ENCODE results near the gene TLE3.

TLE3 gene

DNA sequence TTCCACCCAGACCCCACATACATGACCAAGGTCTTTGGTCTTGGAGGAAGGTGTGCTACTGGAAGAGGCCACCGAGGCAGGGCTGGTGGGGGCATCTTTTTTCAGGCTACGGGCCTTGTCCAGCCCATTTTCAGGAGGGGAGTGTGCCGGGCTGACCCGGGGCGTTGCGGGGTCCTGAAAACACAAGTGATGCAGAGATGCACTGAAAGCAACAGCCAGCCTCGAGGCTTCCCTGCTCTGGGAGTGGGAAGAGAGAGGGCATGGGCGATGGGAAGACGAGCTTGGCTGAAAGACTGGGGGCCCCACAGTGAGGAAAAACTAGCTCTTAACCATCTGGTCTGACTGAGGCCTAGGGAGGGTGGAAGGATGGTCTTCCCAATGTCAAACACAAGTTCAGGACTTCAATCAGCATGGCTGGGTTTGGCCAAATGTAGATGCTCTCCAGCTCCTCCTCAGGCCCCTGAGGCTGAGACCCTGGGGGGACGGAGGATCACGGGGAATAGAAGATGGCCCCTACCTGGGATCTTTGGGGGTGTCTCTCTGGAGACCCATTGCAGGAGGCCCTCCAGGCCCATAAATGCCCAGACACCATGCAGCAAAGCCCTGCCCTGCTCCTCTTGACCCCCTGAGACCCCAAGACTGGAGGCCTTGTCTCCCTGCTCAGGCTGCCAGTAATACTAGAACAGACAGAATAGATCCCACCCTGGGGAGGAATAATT lies 38.9 kb downstream of the TLE3 start:
- H3K9me3 ChIP-seq (ENCODE audit: control insufficient read depth in 1 of 2, low read length in 2 of 2) = no peaks in the 10 kb centered on the region
- H3K4me3 ChIP-seq (ENCODE audit: low read depth in 1 of 2, low read length in 2 of 2) = no peak overlapping the region
- H3K27me3 ChIP-seq (ENCODE audit: low read depth, low read length) = no peaks in the 10 kb centered on the region
- H3K36me3 ChIP-seq (ENCODE audit: control insufficient read depth in 1 of 2, insufficient read depth in 2 of 2, low read length in 2 of 2) = peaks cover 61 to 72% of the 10 kb centered on the region in 2 donors
- H3K4me1 ChIP-seq (ENCODE audit: control insufficient read depth in 1 of 2, insufficient read depth in 2 of 2, low read length in 2 of 2) = peaks cover 8 to 22% of the 10 kb centered on the region in 2 donors
- H3K27ac ChIP-seq (ENCODE audit: low read length) = no peak overlapping the region

DNA sequence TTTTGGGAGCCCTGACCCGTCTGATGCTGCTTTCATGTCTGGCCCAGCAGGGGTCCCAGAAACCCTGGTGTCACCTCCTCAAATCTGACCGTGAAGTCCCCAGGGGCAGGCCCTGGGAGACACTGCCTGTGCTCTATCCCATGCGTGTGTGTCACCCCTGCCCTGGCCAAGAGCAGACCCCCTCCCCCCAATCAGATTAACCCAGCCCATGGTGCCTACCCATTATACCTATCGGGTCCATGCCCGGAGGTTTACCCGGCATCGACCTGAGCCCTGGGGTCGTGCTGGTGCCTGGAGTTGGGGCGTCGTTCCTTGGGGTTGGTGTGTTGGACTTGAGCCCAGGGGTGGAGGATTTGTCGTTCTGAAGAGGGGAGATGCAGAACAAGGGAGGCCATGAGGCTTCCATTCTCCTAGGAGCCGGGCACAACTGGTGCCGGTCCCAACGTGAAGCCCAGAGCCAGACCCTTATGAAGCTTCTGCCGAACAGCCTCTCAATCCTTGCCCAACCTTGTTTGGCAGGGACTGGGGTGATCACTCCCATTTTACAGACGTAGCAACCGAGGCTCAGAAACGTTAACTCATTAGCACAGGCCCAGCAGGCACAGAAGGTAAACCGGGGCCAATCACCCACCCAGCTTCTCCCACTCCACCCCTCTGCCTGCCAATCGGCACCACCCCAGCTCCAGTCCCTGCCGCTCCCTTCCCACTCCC lies 39.6 kb downstream of the TLE3 start:
- no peaks in the 10 kb centered on the region for H3K27me3 ChIP-seq (ENCODE audit: low read depth, low read length)

DNA sequence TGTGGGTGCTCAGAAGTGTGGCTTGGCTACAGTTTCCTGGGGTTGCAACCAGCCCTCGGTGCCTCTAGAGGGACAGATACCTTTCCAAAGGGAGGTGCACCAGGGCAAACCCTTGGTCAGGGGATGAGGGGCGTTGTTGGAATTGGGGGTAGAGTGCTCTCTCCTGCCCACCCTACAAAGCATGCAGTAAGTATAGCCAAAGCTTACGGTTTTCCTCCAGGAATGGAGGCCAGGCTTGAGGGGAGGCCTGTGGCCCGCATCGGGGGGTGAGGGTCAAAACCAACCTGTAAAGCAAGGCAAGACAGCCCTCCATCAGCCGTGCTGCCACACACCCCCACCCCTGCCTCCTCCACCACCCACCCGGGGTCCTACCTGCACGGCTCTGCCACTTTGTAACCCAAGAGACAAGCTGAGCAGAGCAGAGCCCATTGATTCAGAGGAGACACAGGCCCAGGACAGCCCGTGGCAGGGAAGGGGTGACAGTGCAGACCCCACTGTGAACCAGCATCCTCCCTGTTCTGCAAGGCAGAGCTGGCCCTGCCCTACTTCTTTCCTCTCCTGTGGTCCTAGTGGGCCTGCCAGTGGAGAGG lies 41.5 kb downstream of the TLE3 start:
- Histone ChIP-seq H3K27me3 (ENCODE audit: low read depth, low read length) (no peaks in the 10 kb centered on the region), H3K36me3 (ENCODE audit: control insufficient read depth in 1 of 2, insufficient read depth in 2 of 2, low read length in 2 of 2) (peaks cover 69 to 89% of the 10 kb centered on the region in 2 donors), H3K9me3 (ENCODE audit: control insufficient read depth in 1 of 2, low read length in 2 of 2) (no peaks in the 10 kb centered on the region), H3K4me3 (ENCODE audit: low read depth in 1 of 2, low read length in 2 of 2) (no peak overlapping the region), H3K4me1 (ENCODE audit: control insufficient read depth in 1 of 2, insufficient read depth in 2 of 2, low read length in 2 of 2) (peaks cover 0 to 2% of the 10 kb centered on the region in 2 donors), H3K27ac (ENCODE audit: low read length) (no peak overlapping the region)

More for the DNA sequence above, 39.6 kb downstream of the TLE3 start:
- Histone ChIP-seq H3K4me1 (ENCODE audit: control insufficient read depth in 1 of 2, insufficient read depth in 2 of 2, low read length in 2 of 2) (peaks cover 6 to 20% of the 10 kb centered on the region in 2 donors), H3K9me3 (ENCODE audit: control insufficient read depth in 1 of 2, low read length in 2 of 2) (no peaks in the 10 kb centered on the region), H3K36me3 (ENCODE audit: control insufficient read depth in 1 of 2, insufficient read depth in 2 of 2, low read length in 2 of 2) (peaks cover 59 to 79% of the 10 kb centered on the region in 2 donors), H3K27ac (ENCODE audit: low read length) (no peak overlapping the region), H3K4me3 (ENCODE audit: low read depth in 1 of 2, low read length in 2 of 2) (no peak overlapping the region)

DNA sequence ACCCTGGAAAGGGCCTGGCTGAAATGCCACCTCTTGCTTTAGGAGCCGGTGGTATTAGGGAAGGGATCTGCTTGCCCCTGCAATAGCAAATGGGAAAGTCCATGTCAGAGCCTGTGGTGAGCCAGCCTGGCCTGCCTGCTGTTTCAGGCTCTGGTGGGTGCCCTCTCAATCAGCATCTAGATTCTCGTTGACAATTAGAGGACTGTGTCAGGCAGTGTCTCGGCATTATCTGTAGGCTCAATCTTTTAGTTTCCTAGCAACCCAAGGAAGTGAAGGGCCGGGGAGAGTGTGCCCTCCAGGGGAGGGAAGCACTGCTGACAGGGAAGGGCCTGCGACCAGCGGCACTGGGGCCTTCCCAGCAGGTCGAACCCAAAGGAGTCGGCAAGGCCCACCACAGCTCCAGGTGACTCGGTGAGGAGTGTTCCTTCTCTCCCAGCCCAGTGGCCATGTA lies 42.1 kb downstream of the TLE3 start:
- H3K4me1 ChIP-seq (ENCODE audit: control insufficient read depth in 1 of 2, insufficient read depth in 2 of 2, low read length in 2 of 2) = no peaks in the 10 kb centered on the region
- H3K27ac ChIP-seq (ENCODE audit: low read length) = no peak overlapping the region
- no peaks in the 10 kb centered on the region for H3K9me3 ChIP-seq (ENCODE audit: control insufficient read depth in 1 of 2, low read length in 2 of 2)
- no peak overlapping the region for H3K4me3 ChIP-seq (ENCODE audit: low read depth in 1 of 2, low read length in 2 of 2)
- no peaks in the 10 kb centered on the region for H3K27me3 ChIP-seq (ENCODE audit: low read depth, low read length)
- H3K36me3 ChIP-seq (ENCODE audit: control insufficient read depth in 1 of 2, insufficient read depth in 2 of 2, low read length in 2 of 2) = peaks cover 74 to 93% of the 10 kb centered on the region in 2 donors

DNA sequence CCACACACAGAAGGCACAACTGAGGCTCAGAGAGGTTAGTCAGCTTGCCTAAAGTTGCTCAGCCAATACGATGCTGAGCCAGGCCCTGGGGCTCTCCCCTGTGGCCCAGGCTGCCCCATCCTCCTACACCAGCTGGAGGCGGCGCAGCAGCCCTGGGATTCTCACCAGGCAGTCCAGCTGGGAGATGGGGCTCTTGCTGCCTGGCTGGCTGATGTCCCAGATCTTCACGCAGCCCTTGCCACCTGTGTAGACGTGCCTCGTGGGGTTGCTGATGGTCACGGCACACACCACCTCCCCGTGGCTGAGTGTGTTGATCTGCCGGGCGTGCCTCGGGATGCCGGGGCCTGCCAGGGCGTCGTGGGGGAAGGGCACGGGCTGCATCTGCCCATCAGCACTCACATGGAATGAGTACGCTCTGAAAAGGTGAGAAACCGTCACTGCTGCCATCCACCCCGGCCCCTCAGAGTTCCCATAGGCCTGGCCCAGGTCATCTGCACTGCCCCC lies 42.8 kb downstream of the TLE3 start:
- H3K27me3 ChIP-seq (ENCODE audit: low read depth, low read length) = no peaks in the 10 kb centered on the region
- no peaks in the 10 kb centered on the region for H3K9me3 ChIP-seq (ENCODE audit: control insufficient read depth in 1 of 2, low read length in 2 of 2)
- peaks cover 73 to 93% of the 10 kb centered on the region in 2 donors for H3K36me3 ChIP-seq (ENCODE audit: control insufficient read depth in 1 of 2, insufficient read depth in 2 of 2, low read length in 2 of 2)
- no peaks in the 10 kb centered on the region for H3K4me1 ChIP-seq (ENCODE audit: control insufficient read depth in 1 of 2, insufficient read depth in 2 of 2, low read length in 2 of 2)
- H3K4me3 ChIP-seq (ENCODE audit: low read depth in 1 of 2, low read length in 2 of 2) = no peak overlapping the region
- H3K27ac ChIP-seq (ENCODE audit: low read length) = no peak overlapping the region

DNA sequence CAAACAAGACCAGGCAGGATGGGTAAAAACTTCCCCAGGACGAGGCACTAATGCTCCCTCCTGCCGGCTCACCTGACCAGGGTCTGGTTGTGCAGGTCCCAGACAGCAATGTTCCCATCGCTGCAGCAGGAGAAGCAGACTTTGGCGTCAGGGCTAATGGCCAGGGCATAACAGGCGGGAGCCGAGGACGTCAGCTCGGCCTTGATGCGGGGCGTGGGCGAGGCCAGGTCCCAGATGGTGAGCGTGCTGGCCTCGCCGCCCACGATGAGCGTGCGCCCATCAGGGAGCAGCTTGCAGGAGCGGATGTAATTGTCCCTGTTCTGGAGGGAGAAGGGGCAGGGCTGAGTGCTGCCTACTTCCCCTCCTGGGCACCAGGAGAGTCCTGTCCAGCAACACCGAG lies 43.4 kb downstream of the TLE3 start:
- H3K4me3 ChIP-seq (ENCODE audit: low read depth in 1 of 2, low read length in 2 of 2) = no peak overlapping the region
- no peaks in the 10 kb centered on the region for H3K27me3 ChIP-seq (ENCODE audit: low read depth, low read length)
- no peak overlapping the region for H3K27ac ChIP-seq (ENCODE audit: low read length)
- H3K4me1 ChIP-seq (ENCODE audit: control insufficient read depth in 1 of 2, insufficient read depth in 2 of 2, low read length in 2 of 2) = peaks cover 0 to 3% of the 10 kb centered on the region in 2 donors
- no peaks in the 10 kb centered on the region for H3K9me3 ChIP-seq (ENCODE audit: control insufficient read depth in 1 of 2, low read length in 2 of 2)
- H3K36me3 ChIP-seq (ENCODE audit: control insufficient read depth in 1 of 2, insufficient read depth in 2 of 2, low read length in 2 of 2) = peaks cover 71 to 93% of the 10 kb centered on the region in 2 donors

DNA sequence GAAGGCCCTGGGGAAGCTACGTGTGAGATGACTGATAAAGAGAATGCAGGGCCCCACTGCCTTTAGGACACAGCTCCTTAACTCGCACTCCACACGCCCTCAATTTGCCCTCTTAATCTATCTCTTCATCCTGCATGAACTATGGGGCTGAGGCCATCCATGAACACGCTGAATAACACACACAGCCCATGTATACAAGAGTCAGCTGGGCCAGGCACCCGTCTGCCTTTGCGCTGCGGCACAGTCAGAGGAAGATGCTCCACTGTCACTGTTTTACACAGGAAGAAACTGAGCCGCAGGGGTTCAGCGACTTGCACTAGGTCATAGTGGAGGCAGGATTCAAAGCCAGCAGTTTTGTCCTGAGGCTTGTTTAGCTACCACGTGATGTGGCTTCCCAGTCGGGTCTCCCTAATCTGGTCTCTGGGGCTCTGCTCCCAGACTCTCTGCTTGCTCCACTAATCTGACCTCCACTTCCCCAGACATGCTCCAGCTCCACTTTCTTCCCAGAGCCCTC lies 43.9 kb downstream of the TLE3 start:
- no peaks in the 10 kb centered on the region for H3K9me3 ChIP-seq (ENCODE audit: control insufficient read depth in 1 of 2, low read length in 2 of 2)
- H3K36me3 ChIP-seq (ENCODE audit: control insufficient read depth in 1 of 2, insufficient read depth in 2 of 2, low read length in 2 of 2) = peaks cover 65 to 91% of the 10 kb centered on the region in 2 donors

DNA sequence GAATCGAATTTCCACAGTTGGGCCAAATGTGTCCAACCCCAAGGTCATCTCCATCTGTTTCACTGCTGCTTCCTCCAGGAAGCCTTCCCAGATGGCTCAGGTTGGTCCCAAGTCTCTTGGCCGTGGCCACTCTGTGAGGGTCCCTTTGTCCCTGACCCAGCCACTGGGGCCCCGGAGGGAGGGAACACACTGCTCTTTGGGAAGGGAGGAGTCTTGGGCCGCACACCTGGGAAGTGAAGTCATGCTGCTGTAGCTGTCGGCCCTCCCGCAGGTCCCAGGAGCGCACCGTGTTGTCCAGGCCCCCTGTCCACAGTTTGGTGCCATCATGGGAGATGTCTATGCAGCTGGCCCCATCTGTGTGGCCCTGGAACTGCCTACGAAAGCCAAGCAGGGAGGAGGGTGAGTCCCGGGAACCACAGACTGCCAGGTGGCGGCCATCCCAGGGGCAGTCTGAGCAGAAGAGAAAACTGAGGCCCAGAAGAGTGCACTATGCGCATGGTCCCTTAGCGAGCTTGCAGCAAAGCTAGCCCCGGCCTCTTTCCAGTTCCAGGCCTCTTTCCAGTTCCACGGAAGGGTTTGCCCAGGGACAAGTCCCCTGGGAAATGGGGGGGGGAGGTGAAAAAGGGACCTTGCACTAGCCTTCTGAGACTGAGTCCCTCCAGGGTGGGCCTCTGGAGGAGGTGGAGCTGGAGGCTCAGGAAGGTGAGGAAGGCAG lies 44.6 kb downstream of the TLE3 start:
- H3K36me3 ChIP-seq (ENCODE audit: control insufficient read depth in 1 of 2, insufficient read depth in 2 of 2, low read length in 2 of 2) = peaks cover 60 to 85% of the 10 kb centered on the region in 2 donors
- peaks cover 0 to 10% of the 10 kb centered on the region in 2 donors for H3K4me1 ChIP-seq (ENCODE audit: control insufficient read depth in 1 of 2, insufficient read depth in 2 of 2, low read length in 2 of 2)
- H3K27ac ChIP-seq (ENCODE audit: low read length) = no peak overlapping the region
- no peaks in the 10 kb centered on the region for H3K9me3 ChIP-seq (ENCODE audit: control insufficient read depth in 1 of 2, low read length in 2 of 2)
- no peaks in the 10 kb centered on the region for H3K27me3 ChIP-seq (ENCODE audit: low read depth, low read length)
- no peak overlapping the region for H3K4me3 ChIP-seq (ENCODE audit: low read depth in 1 of 2, low read length in 2 of 2)

More for the DNA sequence above, 43.9 kb downstream of the TLE3 start:
- no peaks in the 10 kb centered on the region for H3K27me3 ChIP-seq (ENCODE audit: low read depth, low read length)
- no peak overlapping the region for H3K27ac ChIP-seq (ENCODE audit: low read length)
- H3K4me3 ChIP-seq (ENCODE audit: low read depth in 1 of 2, low read length in 2 of 2) = no peak overlapping the region
- H3K4me1 ChIP-seq (ENCODE audit: control insufficient read depth in 1 of 2, insufficient read depth in 2 of 2, low read length in 2 of 2) = peaks cover 0 to 8% of the 10 kb centered on the region in 2 donors

DNA sequence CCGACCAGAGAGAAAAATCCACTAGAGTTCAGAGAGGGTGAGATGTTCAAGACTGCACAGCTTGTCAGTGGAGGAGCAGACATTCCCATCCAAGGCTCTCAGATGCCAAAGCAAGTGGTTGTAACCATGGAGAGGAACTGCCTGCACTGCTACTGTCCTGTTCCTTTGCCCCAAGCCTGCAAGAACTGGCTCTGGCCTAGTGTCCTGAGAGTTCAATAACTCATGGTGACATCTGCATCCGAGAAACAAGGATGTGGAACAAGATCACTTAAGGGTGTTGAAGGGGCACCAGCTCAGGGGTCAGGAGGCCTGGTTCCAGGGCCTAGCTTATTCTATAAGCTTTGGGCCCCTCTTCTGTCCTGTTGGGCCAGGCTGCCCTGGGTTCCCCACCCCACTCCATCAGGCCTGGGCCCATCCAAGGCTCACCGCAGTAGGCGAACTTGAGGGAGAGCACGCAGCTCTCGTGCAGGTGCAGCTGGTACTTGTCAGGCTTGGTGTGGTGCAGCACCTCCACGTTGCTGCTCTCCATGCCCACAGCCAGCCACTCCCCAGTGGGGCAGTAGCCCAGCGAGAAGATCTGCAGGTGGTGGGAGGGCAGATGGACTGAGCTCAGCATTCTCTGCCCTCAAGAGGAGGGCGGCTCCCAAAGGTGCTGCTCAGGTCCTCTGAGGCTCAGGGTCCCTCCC lies 45.6 kb downstream of the TLE3 start:
- Histone ChIP-seq H3K27me3 (ENCODE audit: low read depth, low read length) (no peaks in the 10 kb centered on the region), H3K4me3 (ENCODE audit: low read depth in 1 of 2, low read length in 2 of 2) (no peak overlapping the region), H3K27ac (ENCODE audit: low read length) (no peak overlapping the region), H3K4me1 (ENCODE audit: control insufficient read depth in 1 of 2, insufficient read depth in 2 of 2, low read length in 2 of 2) (peaks cover 0 to 14% of the 10 kb centered on the region in 2 donors), H3K9me3 (ENCODE audit: control insufficient read depth in 1 of 2, low read length in 2 of 2) (no peaks in the 10 kb centered on the region), H3K36me3 (ENCODE audit: control insufficient read depth in 1 of 2, insufficient read depth in 2 of 2, low read length in 2 of 2) (peaks cover 54 to 74% of the 10 kb centered on the region in 2 donors)

DNA sequence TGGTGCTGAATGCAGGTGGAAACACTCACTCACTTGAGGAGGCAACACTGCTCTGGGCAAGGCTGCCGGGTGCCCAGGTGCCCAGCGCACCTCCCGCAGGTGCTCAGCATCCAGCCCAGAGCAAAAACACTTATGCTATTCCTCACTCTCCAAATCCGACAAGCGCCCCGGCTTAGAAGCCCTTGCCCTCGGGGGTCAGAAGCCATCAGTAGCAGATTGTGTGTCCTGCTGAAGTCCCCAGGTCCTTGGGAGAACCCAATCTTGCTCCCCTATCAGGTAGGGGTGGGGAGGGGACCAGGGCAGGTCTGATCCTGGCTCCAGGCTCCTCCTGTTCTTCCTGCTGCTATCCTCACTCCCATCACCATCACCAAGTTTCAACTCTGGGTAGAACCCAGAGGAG lies 46.7 kb downstream of the TLE3 start:
- peaks cover 0 to 14% of the 10 kb centered on the region in 2 donors for H3K4me1 ChIP-seq (ENCODE audit: control insufficient read depth in 1 of 2, insufficient read depth in 2 of 2, low read length in 2 of 2)
- H3K9me3 ChIP-seq (ENCODE audit: control insufficient read depth in 1 of 2, low read length in 2 of 2) = no peaks in the 10 kb centered on the region
- no peak overlapping the region for H3K27ac ChIP-seq (ENCODE audit: low read length)
- H3K36me3 ChIP-seq (ENCODE audit: control insufficient read depth in 1 of 2, insufficient read depth in 2 of 2, low read length in 2 of 2) = peaks cover 52 to 65% of the 10 kb centered on the region in 2 donors
- H3K27me3 ChIP-seq (ENCODE audit: low read depth, low read length) = no peaks in the 10 kb centered on the region
- H3K4me3 ChIP-seq (ENCODE audit: low read depth in 1 of 2, low read length in 2 of 2) = no peak overlapping the region
